T-helper 2 cell (primary cell): ENCODE results near the gene EFEMP2.

Experiments used
- DNase-seq, 5 experiments: peaks; one replicate each; pipeline versions ENCODE4 v3.0.0 to v3.0.0-alpha.2; 2012 to 2022

Gene EFEMP2

DNA sequence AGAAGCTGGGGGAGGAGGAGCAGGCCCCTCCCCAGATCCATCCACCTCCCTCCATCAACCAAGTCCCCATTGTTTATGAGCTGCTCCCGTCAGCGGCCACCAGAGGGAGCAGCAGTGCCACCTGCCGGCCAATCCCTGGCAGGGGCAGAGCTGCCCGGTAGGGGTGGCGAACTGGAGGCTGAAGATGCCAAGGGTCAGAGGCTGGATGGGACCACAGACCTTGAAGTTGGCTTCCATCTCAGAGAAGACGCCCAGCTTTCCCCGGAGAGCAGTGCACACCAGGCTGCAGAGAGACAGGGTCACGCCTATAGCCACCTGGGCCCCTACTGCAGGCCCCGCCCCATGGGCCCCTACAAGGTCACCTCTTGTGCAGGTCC is 12.1 kb upstream of the EFEMP2 start:
- peak; percentile 67 to 80 (median 75) for DNase-seq

DNA sequence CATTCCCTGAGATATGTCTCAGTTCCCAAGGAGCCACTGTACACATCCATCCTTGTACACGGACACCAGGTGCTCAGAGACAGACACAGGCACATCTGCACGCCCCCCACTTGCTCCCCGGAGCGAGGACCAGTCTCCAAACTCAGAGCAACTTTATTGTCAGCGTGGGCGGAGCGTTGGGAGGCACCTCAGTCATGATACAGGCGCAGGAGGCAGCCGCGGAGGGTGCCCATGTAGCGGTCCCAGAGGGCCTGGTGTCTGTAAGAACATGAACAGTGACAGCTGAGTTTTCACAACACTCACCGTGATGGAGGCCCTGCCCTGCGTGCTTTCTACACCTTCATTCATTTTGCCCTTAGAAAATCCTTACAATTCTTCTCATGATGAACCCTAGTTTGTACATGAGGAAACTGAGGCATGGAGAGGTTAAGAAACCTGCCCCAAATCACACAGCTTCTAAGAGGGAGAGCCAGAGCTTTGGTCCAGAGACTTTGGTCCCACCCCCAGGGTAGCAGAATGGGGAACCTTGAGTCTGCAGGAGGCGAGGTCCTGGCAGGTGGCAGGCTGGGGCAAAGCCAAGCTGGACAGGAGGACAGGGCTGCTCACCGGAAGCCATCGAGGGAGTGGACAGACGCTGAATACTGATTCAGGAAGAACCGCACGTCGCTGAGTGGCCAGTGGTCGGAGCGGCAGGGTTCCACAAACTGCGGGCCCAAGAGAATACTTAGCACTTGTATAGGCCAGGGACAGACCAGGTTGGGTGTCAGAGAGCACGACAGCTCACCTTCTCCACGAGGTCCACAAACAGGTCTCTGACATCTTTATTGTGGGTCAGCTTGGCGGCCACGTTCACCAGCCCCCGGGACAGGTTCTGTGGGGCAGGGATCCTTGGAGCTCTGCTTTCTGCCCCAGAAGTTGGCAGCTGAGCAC is 11.5 kb upstream of the EFEMP2 start:
- DNase-seq, result no peak

DNA sequence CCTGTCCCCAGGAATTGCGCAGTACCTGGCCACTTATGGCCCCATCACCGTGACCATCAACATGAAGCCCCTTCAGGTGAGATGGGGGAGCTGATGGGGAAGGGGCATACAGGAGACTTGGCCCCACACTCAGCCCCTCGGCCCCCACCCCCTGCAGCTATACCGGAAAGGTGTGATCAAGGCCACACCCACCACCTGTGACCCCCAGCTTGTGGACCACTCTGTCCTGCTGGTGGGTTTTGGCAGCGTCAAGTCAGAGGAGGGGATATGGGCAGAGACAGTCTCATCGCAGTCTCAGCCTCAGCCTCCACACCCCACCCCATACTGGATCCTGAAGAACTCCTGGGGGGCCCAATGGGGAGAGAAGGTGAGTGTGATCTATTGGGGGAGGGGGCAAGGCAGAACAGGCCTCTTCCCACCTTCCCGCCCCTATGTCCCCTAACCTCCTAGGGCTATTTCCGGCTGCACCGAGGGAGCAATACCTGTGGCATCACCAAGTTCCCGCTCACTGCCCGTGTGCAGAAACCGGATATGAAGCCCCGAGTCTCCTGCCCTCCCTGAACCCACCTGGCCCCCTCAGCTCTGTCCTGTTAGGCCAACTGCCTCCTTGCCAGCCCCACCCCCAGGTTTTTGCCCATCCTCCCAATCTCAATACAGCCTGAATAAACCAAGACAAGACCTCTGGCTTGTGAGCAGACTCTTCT is 10.6 kb upstream of the EFEMP2 start:
- no peak for DNase-seq

DNA sequence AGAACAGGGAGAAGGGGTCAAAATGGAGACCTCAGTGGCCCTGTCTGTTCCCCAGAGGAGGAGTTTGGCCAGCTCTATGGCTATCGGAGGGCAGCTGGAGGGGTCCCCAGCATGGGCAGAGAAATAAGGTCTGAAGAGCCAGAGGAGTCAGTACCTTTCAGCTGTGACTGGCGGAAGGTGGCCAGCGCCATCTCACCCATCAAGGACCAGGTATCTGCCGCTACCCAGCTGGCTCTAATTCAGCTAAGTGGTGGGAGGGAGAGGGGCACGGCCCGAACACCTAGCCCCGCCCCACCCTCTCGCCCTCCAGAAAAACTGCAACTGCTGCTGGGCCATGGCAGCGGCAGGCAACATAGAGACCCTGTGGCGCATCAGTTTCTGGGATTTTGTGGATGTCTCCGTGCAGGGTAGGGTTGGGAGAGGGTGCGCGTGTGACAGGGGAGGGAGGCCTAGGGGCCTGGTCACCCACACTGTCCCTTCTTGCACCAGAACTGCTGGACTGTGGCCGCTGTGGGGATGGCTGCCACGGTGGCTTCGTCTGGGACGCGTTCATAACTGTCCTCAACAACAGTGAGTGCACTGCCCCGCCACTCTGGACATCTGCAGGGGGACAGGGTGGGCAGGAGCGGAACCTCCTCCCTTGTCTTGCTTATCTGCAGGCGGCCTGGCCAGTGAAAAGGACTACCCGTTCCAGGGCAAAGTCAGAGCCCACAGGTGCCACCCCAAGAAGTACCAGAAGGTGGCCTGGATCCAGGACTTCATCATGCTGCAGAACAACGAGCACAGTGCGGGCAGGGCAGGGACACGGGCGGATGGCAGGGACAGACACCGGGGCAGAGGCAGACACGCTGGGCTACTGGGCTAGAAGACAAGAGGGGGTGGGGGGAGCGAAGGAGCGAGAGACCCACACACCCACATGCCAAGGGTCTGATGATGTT is 9.8 kb upstream of the EFEMP2 start:
- DNase-seq, result no peak

DNA sequence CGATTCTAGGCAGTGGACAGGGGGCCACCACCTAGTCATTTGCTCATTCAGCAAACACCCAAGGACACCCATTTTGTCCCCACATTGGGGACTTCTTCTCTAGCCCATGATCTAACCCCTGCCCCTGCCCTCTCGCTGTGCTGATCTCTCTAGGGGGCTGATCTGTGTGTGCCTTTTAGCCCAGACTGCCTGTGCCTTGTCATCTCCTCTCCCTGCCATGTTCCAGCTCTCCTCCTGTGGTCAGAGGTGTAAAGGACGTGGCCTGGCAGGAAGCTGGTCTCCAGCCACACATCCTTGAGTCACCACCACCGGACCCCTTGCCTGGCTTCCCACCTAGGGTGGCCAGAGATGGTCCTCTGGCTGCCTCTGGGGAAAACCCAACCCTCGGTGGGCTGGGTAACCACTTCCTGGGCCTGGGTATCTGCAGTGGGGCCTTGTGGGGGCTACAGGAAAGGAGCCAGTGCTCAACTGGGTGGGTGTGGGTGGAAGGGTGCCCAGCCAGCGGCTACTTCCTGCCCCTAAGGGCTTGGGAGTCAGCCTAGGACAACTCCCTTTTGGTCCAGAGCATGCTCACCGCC is 8.3 kb upstream of the EFEMP2 start:
- DNase-seq, result peak in 1 of 5 experiments; percentile 36

DNA sequence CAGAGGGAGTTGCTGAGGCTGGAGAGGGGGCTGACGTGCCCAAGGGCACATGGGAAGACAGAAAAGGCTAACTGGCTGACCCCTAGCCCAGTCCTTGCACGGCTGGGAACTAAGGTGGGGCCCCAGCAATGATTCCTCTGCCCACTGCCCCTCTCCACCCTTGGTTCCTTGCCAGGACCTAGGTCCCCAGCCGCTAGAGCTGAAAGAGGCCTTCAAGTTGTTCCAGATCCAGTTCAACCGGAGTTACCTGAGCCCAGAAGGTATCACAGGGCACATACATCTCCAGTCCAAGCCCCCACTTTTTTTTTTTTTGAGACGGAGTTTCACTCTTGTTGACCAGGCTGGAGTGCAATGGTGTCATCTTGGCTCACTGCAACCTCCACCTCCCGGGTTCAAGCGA is 7.4 kb upstream of the EFEMP2 start:
- no peak for DNase-seq

DNA sequence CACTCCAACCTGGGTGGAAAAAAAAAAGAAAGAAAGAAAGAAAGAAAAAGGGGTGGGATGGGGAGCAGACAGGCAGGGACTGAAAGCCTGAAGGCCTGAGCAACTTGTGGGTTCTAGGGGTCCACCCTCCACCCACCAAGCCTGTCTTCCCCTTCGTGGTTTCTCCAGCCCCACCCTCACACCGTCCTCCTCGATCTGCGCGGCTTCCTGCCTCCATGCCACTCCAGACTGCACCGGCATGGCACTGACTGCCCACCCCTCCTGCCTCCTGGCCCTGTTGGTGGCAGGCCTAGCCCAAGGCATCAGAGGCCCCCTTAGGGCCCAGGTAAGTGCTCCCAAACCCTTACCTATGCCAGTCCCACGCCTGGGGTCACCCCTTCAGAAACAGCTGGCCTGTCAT is 7.0 kb upstream of the EFEMP2 start, which contains the start of gene CTSW:
Gene CTSW (plus strand): TSS at position 221 of the 400 bp plus-strand sequence. CDS start 18 bp downstream, at position 239.
- DNase-seq, result peak in 2 of 5 experiments; percentile 57 to 60

DNA sequence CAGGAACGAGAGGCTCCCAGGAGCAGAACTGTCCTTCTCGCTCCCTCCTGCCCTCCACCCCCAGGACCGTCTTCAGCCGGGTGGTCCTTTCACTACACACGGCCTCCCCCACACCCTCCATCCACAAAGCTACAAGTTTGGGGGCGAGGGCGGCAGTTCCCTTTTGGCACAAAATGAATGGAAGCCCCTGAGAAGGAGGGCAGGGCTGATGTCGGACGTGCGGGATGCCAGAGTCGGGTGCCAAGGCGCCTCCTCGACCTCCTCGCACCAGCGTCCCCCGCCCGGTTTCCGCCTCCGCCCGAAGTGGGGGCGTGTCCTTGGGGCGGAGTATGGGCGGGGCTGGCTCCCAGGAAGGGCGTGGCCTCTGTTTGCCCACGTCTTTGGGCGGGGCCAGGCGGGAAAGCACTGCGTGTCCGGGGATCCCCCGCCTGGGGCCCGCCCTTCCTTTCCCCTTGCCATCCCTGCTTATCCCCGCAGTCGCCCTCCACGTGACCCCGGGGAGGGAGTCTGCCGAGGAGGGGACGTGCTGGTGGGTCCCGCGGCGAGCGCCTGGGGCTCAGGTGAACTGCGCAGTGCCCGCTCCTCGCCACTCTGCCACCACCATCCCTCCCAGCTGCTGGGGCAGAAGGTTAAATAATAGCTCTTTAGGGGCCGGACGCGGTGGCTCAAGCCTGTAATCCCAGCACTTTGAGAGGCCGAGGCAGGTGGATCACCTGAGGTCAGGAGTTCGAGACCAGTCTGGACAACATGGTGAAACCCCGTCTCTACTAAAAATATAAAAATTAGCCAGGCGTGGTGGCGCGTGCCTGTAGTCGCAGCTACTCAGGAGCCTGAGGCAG is 937 bp upstream of the EFEMP2 start:
- DNase-seq, result peak; percentile 90 to 96 (median 93)

DNA sequence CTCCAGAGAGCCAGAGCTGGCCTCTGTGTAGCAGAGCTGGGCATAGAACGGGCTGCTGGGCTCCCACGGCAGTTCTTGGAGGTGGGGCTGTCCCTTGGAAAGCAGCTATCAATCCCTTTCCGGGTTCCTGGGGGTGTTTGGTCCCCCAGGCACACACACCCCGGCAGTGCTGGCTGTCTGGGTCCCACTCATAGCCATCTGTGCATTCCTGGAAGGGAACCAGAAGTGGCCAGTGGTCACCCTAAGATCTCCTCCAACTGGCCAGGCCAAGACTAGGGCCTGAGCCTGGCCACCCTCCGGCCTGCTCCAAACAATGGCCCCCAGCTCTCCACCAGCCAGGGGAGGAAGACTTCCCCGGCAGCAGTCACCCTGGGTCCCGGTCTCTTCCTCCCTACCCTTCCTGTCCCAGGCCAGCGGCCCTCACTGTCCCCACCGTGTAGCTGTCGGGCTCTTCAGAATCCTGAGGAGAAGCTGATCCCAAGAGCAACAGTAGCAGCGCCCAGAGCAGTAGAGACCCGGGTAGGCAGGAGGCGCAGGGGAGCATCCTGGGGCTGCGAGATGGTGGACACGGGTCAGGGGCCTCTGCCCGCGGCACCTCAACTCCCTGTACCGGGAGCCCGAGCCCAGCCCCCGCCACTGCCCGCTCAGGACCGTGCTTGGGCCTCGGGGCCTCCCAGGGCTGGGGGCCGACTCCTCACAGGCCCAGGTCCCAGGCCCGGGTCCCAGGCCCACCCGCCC is 620 bp downstream of the EFEMP2 start:
- DNase-seq, result no peak

DNA sequence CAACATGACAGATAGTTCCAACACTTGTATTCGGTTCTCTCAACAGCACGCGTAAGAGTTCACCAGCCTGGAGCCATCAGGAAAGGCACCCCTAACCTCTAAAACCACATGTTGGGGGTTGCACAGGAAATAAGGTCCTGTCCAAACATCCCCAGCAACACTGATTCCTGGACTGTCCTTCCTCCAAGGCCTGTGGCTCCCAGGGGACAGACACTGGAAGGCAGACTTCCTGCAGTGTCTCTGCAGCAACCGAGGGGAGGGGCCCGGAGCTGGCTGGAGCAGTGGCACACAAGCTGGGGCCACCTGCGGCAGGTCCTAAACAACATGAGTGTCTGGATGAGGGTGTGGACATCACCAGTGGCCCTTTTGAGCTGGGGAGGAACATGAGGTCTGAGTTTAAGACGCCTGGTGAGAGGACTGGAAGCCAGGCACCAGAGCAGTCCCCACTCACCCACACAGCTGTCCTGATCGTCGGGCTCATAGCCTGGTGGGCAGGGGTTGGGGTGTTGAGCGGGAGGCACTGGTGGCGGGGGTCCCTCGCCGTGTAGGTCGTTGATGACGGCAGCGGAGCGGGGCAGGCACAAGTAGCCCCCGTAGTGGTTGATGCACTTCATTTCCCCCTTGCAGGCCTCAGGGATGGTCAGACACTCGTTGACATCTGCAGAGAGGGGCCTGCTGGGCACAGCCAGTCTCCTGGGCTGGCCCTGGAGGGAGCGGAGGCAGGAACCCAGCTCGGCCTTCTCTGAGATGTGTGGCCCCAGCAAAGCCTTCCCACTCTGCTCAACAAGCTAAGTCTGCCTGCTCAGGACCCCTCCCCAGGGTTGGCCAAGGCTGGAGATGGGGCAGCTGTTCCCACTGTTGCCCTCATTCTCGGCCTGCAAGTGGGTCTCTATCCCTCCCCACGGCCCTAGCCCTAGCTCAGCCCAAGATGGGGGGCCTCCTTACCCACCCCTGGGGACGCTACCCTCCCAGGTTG is 1.6 kb downstream of the EFEMP2 start:
- no peak for DNase-seq

DNA sequence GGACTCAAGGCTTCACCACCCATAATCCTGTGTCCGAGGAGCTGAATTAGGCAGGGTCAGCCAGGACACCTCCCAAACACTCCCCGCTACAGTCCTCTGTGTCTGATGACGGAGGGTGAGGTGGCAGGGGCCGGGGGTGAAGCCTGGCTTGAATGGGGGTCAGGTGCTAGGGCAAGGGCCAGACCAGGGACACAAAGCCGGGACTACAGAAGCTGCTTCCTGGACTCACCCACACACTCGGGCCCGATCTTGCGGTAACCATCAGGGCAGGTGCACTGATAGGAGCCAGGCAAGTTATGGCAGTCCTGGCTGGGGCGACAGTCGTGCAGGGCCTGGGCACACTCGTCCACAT is 2.3 kb downstream of the EFEMP2 start:
- DNase-seq, result no peak

DNA sequence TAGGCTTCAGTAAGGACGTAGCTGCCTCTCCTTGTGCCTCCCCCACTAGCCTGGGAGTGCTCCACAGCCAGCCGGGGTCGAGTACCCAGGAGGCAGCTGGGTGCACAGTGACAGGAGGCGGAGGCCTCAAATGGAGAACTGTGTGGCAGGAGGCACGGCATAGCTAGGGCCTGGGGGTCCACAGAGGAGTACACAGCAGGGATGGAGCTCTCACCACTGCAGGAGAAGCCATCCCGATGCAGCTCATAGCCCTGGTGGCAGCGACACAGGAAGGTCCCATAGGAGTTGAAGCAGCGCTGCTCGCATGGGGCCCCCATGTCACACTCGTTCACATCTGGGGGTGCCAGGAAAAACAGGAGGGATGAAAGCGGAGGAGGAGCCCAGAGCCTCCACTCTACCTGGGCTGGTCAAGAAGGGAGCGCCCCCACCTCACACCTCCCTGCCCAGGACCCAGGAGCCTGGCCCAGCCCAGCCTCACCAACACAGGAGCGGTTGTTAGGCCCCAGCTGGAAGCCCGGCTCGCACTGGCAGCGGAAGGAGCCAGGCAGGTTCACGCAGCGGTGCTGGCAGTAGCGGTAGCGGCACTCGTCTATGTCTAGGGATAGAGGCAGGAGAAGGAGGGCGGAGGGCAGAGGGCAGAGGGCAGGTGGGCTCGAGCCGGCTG is 2.8 kb downstream of the EFEMP2 start:
- no peak for DNase-seq

DNA sequence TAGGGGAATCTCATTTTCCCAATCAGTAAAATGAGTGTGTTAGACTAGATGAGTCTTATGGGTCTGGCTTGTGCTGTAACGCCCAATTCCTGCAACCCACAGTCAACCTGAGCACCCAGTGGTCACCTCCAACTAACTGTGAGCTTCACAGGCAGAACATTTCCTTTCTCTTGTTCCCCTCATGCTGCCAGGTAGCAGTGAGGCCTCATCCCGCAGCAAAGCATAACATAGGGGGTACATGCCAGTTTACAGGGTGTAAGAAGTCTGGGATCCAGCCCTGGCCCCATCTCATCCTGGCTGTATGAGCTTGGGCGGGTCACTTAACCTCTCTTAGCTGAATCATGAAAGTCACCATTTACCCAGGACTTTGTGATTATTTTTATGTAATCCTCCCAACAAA is 3.7 kb downstream of the EFEMP2 start:
- DNase-seq, result no peak

DNA sequence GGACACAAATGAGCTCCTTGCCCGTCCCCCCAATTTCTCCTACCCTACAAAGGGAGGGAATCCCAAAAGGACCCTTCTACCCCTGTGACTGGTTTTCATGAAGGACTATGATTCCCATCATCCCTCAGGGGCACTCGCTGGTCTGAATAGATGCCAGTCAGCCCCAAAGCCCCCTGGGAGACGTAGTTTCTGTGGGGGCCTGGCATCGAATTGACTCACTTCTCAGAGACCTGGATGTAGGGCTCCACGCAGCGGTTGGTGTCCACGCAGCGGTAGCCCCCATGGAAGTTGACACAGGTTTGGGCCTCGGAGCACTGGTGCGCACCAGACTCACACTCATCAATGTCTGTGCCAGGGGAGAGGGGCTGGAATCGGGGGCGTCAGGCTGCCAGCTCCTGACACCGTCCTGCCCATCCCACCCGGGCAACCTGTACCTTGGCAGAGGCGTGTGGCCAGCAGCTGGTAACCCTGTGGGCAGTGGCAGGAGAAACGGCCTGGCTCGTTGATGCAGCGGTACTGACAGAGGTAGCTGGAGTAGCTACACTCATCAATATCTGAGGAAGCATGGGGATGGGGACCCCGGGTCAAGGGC is 4.4 kb downstream of the EFEMP2 start:
- DNase-seq, result peak in 1 of 5 experiments; percentile 50

DNA sequence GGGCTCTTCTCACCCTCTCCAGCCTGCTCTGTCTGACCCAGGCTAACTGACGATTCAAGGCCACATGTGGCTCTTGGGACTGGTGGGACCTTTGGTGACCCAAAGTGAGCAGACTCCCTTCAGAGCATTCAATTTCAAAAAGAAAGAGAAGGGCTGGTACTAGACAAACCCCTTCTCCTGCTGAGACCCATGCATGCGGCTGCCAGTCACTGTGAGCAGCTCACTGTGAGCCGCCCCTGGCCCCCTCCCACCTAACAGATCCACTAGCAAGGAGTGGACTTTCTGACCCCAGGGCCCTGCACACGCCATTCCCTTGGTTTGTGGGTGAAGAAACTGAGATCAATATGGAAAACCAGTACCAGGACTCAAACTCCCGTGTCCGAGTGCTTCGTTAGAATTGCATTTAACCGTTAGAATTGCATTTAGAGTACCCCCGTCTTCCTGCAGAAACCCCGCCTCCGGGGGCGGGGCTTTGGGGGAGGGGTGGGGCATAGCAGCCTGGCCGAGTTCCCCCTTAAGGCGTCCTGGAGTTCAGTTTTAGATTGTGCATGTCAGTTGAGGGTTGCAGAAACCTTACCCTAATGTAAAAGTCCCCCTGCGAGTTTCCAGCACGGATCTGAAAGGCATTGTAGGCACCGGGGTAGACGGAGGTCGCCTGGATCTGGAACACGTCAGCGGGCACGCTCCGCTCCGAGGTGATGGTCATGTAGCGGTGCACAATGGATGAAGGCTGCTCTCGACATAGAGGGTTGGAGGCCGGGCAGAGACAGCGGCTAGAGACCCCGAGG is 5.1 kb downstream of the EFEMP2 start:
- no peak for DNase-seq

DNA sequence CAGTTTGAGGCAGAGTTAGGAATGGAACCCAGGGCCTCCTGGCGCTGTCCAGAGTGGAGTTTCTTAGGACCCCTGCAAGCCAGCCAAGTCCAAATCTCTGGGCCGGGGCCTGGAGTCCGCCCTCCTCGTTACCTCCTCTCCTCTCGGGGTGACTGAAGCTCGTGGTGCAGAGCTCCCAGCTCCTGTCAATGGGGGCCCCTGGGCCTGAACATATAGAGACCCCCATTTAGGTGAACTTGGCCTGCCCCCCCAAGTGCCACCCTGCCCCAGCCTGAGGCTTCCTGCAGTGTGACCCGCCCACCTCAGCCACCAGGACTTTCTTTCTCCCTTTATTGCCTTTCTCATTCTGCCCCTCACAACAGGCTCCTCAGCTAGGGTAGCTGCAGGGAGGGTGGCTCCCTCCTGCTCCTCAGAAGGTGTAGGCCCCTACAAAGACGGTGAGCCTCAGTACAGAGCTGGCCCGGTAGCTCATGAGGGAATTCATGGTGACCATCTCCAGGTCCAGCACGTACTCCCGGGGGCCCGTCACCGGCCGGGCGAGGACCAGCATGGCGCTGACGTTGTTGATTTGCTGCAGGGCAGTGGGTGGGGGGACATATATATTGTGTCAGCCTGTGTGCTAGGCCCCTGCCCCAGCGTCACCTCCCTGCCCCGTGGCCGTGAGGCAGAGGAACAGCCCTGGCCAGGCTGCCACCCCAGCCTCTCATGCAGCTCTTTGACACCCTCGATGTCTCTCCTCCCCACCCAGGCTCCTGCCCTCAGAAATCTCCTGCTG is 5.9 kb downstream of the EFEMP2 start:
- DNase-seq, result no peak
